GM19193 (cell line): ENCODE measurements around the gene NOX5.

Experiments
- POLR2A ChIP-seq: IDR thresholded peaks from 4 replicates; pipeline ENCODE4 v1.6.1; 2011; ENCODE audit not compliant: insufficient read depth, insufficient read length; ENCODE audit errors: extremely low read depth

The NOX5 gene

DNA sequence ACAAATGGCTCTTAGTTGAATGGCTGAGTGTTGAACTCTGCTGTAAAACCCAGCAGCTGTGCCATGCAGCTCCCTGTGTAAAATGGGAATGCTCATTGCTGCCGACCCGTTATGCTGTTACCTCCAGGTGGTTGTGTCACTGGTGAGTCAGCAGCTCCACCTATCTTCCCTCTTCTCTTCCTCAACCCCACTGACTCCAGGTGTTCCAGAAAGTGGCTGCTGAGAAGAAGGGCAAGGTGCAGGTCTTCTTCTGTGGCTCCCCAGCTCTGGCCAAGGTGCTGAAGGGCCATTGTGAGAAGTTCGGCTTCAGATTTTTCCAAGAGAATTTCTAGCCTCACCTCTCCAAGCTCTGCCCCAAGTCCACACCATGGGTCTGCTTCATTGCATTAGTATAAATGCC, 41.9 kb downstream of the NOX5 start:
- no peak for TF ChIP-seq POLR2A

DNA sequence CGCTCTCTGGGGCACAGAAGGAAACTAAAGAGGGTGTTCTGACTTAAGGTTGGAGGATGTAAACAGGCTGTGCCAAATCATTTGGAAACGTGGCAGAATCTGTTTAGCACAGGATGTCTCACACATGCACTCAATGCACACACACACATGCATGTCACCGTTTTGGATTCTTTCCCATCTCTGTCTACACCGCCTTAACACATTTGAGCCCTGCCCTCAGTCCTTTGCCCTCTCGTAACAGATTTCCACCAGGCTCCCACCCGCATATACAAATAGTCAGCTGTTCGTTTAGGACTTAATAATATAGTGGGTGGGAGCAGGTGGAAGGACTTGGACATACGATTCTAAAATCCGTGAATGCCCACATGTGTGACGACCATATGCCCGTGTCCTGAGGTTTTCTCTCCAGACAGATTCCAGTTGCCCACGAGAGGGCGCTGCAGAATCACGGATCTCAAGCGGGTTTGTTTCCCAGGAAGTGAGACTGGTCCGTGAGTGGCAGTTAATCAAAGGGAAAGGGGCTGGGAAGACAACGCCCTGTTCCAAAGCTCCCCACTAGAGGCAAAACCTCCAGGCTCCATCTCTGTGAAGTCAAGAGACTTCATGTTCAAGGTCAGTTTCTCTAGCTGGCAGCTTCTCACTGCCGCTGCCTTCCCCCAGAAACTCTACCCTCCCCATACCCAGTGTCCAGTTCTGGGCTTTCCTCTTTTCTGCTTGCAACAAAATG, 44.5 kb downstream of the NOX5 start:
- no peak for TF ChIP-seq POLR2A

DNA sequence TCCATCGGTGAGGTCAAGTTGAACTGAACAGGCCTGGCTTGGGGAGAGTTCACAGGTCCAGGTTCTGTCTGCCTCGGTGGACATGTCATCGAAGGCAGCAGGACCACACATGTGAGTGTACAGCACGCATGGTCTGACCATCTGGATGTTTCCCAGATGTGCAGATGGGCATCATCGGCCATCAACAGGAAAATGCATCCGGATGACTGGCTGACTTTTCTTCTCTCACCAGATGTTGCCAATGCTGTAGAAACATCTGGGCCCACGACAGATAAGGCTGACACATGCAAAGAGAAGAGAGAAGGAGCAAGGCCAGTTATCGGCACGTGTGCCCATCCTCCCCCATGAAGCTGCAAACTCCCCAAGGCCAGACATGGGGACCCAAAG, 45.1 kb downstream of the NOX5 start:
- TF ChIP-seq POLR2A: no peak

DNA sequence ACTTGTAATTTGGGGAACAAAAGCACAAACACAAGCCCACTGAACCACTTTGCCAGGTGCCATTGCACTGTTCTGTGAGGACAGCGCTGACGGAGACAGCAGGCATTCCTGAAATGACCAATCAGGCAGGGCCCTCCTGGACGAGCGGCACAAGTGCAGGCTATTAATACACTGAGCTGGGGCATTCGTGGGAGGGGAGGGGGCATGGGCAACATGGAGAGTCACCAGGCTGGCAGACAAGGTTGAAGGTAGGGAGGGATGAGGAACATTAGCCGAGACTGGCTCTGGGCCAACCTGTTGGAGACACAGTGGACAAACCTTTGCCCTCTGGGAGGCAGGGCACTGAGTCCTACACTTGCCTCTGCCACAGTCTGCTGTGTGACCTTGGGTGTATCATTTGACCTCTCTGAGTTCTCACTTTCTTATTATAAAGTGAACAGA, 45.6 kb downstream of the NOX5 start:
- no peak for TF ChIP-seq POLR2A

DNA sequence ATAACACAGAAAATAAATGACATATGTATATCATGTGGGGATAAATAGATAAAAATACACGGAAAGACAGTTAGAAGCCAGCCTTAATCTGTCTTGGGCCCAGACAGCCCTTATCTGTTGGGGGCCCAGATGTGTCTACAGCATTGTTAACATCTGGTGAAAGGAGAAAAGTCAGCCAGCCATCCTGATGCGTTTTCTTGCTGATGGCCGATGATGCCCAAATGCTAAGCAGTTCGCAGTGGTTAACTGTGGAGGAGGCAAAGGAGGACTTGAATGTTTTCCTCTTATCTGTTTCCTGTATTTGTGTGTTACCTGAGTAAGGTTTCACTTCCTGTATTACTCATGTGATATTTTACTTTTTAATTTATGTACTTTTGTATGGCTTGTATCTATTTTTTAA, 46.2 kb downstream of the NOX5 start:
- TF ChIP-seq POLR2A: no peak

DNA sequence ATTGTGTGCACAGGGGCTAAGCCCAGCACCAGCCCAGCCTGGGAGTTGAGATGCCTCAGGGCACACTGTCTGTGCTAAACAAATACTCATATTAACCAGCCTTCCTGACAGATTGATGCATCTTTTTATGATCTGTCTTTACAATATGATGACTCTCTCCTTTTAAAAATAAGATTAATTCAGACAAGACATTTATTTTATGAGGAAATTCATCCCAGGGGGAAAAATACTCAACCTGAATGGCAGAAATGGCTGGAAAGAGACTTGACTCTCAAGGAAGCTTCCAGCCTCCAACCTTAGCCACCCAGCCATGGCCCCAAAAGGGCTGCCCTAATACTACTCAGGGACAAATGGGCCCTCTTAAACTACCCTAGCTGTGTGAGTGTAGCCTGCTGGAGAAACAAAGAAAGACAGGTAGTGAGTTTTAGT, 46.9 kb downstream of the NOX5 start:
- TF ChIP-seq POLR2A: no peak

DNA sequence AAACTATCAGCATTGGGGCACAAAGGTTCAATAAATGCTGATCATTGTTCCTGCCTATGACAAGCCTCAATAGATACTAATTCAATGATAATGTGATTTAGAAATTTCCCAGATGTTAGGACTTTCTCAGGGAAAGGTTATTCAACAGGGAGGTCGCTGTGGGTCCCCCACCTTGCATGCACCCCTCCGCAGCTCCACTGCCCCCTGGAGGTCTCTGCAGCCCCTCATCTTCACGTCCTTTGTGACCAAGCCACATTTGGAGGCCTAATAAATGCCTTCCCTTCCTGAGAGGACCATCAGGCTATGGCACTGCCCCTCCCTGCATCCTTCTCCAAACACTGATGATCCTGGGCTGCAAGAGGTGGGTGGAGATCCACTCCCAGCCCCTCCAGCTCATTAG, 50.2 kb downstream of the NOX5 start:
- TF ChIP-seq POLR2A: no peak

DNA sequence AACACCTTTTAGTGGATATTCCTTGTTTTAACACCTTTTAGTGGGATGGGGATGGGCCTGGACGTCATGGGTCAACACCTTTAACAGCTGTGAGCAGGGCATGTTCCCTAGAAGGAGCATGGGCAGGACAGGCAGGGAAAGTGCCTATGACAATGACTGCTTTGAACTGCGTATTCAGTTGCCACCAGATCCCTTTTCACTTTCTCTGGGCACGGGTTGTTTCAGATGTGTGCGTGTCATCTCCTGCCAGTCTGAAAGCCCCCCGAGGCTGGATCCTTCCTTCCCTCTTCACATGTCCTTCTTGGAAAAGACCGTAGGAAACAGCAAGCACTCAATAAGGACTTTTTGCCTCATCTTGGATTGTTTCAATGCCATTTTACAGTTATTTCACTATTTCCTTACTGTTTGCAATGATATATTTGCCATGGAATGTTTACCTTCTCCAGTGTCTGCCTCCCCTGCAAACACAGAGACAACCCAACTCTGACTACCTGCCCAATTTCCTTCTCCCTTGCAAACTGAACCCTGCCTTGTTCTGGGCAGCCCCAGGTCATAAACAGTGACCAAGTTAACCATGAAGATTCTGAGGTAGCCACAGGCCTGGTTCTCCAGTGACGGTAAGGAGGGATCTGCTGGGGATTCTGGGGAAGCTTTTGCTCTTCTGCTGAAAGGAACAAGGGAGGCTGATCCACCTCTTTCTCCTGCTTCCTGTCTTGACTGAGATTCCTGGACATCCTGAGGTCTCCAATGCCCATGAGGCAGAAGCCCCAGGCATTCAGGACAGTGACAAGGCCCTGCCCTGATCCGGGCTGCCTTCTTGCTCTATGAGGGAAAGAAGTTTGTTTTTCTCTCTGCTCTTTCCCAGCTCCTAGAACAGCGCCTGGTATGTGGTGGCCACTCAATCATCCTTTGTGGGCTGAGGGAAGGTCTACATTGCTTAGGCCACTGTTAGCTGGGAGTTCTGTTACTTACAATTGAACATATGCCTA, 51.8 kb downstream of the NOX5 start:
- TF ChIP-seq POLR2A: no peak

DNA sequence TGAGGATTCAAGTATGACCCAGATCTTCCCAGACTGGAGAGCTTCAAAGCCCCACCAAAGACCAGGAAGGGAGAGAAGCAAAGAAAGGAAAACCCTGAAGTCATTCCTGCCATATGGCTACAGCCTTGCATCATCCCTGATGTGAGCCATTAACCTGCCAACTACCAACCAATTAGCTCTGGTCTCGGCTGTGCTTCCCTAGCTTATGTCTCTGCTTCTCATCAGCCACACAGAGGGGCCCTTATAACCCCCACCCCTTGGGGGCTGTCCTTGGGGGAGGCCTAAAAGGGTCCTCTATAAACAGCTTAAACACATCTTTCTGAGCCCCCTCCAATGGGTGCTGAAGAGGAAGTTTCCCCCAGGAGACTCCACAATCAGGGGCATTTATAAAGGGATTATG, 52.8 kb downstream of the NOX5 start:
- TF ChIP-seq POLR2A: no peak

DNA sequence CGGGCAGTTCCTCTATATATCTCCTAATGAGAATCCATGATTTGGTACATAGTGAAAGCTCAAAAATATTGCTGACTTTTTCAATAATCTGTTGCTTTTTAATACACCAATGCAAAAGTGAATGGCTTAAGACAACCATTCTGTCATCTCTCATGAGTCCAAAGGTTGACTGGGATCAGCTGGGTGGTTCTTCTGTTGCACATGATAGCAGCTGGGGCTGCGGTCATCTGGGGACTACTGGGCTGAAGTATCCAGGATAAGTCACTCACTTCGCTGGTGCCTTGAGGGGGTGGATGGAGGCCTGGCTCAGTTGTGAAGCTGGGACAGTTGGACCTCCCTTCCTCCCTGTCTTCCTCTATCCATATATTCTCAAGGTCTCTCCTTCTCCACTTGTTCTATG, 53.7 kb downstream of the NOX5 start:
- no peak for TF ChIP-seq POLR2A

DNA sequence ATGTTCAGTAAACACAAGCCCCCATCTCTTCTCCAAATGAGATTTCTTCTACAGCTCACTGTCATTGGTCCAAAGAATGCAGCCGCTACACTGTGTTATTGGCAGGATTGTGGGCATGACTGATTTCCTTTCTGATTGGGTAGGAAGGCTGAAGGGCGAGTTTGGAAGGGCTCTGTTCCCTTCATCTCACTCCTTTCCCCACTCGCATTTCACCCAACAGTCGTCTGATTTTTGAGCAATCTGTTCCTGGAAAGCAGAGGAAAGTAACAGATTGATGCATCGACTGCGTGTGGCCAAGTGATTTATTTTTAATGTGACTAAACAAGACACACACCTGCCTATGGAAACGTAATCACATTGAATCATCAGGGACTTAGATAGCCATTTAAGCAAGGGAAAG, 55.5 kb downstream of the NOX5 start:
- no peak for TF ChIP-seq POLR2A

DNA sequence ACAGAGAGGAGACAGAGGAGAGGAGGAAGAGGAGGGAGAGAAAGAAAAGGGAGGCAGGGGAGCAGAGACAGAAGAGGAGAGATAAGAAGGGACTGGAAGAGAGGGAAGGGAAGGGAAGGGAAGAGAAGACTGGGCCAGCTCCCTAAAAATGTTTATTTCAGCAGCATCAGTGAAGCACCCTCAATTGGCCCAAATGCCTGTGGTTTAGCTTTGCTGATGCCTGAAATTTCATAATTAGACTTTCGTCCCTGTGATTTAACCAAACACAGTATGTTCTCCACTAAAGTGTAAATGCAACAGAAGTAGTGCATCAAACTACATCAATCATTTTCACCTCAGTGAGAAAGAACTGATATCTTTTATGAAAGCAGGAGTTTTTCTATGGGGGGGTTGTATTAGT, 55.9 kb downstream of the NOX5 start:
- TF ChIP-seq POLR2A: no peak

DNA sequence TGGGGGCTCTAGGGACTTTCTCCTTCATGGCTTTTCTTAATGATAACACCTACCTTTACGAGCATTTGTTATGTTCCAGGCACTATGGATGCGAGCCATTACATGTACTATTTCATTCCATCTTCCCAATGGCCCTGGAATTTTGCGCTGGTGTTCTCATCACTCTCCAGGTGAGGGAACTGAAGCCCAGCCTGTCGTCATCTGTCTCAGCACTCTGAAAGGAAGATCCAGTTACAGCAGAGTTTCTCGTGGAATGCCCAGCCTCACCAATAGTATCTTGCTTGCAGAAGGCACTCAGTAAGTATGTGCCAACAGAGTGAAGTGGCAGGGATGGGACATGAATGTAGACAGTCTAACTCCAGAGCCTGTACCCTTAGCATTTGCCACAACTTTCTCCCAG, 56.8 kb downstream of the NOX5 start:
- TF ChIP-seq POLR2A: no peak

DNA sequence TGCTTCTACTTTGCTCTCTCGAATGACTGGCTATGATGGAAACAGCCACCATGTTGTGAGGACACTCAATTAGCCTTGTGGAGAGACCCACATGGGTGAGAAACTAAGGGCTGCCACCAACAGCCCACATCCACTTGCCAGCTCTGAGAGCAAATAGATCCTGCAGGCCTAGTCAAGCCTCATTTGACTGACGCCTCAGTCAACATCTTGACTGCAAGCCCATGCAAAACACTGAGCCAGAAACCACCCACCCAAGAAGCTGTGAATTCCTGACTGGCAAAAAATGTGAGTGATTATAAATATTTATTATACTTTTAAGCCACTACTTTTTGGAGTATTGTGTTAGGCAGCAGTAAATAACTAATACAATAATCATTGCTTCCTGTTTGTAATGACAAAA, 58.4 kb downstream of the NOX5 start:
- no peak for TF ChIP-seq POLR2A

DNA sequence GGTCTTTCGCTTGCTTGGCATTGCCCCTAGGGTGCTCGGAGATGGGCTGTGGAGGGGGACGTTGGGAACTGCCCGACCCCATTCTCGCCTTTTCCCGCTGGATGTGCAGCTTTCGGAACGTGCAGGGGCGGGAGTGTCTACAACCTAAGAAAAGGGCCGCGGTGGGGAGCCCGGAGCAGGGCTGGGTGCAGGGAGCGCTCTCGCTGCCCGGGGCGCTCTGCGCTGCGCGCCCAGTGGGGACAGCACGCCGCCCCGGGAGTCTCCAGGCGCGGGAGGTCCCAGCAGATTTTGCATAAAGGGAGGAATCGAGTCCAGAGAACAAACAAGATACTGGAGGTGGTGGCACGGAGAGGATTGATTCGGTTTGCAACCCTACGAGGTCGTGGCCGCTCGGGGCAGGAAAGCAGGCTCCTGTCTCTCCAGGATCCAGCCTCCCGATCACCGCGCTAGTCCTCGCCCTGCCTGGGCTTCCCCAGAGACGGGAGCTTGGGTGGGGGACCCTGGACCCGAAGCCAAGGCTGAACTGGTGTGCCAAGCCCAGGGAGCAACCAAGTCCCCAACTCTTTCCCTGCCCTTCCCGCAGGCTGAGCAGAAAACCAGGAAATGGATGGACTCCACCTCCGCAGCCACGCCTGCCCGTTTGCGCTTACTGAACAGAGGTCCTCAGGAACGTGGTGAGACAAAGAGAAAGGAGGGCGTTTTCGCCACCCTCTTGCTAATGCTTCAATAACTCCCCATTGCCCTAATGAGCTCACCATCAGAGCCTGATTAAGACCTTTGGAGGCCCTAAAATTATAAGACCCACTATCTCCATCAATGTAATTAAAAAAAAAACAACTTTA, 59.7 kb downstream of the NOX5 start:
- TF ChIP-seq POLR2A: no peak
